ENCODE results near the gene BMI1.

BMI1 gene

DNA sequence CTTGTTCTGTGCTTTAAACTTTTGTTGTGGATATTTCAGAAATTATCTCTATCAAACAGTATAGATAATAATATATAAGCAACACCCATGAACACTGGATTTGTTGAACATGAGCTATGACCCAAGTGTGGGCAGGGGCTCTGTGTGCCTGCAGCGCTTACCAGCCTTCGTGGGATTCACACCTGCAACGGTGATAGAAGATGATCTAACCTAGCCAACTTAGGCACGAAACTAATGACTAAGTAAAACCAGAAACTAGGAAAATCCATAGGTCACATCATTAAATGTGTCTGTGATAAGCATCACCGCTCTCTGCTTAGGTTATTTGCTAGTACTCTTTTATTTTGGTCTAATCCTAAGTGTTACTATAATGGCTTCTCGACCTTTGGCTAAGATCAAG, 42.4 kb downstream of the BMI1 start:
- TF ChIP-seq POLR2A (IDR thresholded peaks at IDR 0.05; ENCODE audit: low read depth, low read length) (no peak), POLR2AphosphoS5 (IDR thresholded peaks at IDR 0.05; ENCODE audit: low read depth, low read length) (no peak), TAF1 (IDR thresholded peaks at IDR 0.05; ENCODE audit: borderline replicate concordance, low read depth, low read length) (no peak)
- no peak for FAIRE-seq
- DNase-seq (ENCODE audit: insufficient read length), result no peak

DNA sequence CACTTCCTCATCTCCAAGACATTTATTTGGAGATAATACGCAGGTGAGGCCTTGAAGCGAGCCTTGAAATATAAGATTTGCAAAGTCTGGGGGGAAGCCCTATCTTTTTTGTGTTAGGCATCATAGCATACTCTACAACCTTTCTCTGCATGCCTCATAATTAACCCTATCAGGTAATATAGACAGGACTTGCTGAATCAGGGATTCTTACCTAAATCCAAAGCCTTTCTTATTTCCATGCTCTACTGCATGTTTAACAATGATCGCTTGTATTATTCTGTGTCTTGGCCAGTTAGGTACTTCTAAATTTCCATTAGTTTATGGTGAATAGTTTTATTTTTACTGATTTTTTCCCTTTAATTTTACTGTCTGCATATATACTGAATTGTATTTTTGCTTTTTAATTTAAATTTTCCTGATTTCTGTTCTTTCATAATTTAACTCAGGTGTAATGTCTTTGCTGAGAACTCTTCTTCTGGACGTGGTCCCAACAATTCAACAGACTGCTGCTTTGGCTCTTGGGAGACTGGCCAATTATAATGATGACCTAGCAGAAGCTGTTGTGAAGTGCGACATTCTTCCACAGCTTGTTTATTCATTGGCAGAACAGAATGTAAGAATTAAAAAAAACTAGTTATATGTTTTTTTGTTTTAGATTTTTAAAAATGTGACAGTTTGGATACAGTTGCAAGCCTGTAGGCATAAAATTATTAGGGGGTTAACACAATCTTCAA, 43.7 kb downstream of the BMI1 start:
- FAIRE-seq, result no peak

GRCh38 chr10:22365233-22365632, 44.3 kb downstream of the BMI1 start:
- FAIRE-seq (no peak), DNase-seq (ENCODE audit: insufficient read length) (no peak)
- no peak for TF ChIP-seq TAF1 (IDR thresholded peaks at IDR 0.05; ENCODE audit: borderline replicate concordance, low read depth, low read length)
- no peak for TF ChIP-seq POLR2AphosphoS5 (IDR thresholded peaks at IDR 0.05; ENCODE audit: low read depth, low read length)
- TF ChIP-seq POLR2A (IDR thresholded peaks at IDR 0.05; ENCODE audit: low read depth, low read length), result no peak

More for the DNA sequence above, 43.7 kb downstream of the BMI1 start:
- DNase-seq (ENCODE audit: insufficient read length), result no peak
- no peak for TF ChIP-seq TAF1 (IDR thresholded peaks at IDR 0.05; ENCODE audit: borderline replicate concordance, low read depth, low read length)
- no peak for TF ChIP-seq POLR2AphosphoS5 (IDR thresholded peaks at IDR 0.05; ENCODE audit: low read depth, low read length)
- no peak for TF ChIP-seq POLR2A (IDR thresholded peaks at IDR 0.05; ENCODE audit: low read depth, low read length)

DNA sequence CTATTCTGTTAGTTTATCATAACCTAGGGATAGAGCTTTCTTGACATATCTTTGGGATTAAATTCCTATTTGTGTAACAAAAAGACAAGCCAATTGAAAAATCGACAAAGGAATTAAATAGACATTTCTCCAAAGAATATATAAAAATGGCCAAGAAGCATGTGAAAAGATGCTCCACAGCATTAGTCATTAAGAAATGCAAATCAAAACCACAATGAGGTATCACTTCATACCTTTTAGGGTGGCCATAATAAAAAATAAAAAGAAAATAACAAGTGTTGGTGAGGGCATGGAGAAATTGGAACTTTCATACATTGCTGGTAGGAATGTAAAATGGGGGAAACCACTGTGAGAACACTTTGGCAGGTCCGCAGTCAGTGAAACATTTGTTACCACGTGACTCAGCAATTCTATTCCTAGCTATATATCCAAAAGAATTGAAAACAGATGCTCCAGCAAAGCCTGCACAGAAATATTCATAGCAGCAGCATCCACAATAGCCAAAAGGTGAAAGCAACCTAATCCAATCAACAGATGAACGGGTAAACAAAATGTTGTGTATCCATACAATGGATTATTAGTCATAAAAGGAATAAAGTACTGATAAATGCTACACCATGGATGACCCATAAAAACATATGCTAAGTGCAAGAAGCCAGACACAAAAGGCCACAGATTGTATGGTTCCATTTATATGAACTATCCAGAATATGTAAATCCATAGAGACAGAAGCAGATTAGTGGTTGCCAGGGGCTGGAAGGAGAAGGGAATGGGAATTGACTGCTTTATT, 44.9 kb downstream of the BMI1 start:
- TF ChIP-seq TAF1 (IDR thresholded peaks at IDR 0.05; ENCODE audit: borderline replicate concordance, low read depth, low read length), result no peak
- no peak for TF ChIP-seq POLR2A (IDR thresholded peaks at IDR 0.05; ENCODE audit: low read depth, low read length)
- TF ChIP-seq POLR2AphosphoS5 (IDR thresholded peaks at IDR 0.05; ENCODE audit: low read depth, low read length), result no peak
- FAIRE-seq (no peak), DNase-seq (ENCODE audit: insufficient read length) (no peak)

DNA sequence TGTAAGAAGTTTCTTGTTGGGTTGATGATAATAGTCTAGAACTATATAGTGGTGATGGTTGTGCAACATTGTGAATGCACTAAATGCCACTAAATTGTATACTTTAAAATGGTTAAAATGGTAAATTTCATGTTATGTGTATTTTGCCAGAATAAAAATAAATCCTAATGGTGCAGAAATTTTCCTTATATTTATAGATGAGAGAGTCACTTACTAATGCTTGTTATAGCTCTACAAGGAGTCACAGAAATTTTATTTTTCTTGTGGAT, 45.5 kb downstream of the BMI1 start:
- FAIRE-seq, result no peak
- TF ChIP-seq POLR2A (IDR thresholded peaks at IDR 0.05; ENCODE audit: low read depth, low read length) (no peak), POLR2AphosphoS5 (IDR thresholded peaks at IDR 0.05; ENCODE audit: low read depth, low read length) (no peak), TAF1 (IDR thresholded peaks at IDR 0.05; ENCODE audit: borderline replicate concordance, low read depth, low read length) (no peak)
- no peak for DNase-seq (ENCODE audit: insufficient read length)

DNA sequence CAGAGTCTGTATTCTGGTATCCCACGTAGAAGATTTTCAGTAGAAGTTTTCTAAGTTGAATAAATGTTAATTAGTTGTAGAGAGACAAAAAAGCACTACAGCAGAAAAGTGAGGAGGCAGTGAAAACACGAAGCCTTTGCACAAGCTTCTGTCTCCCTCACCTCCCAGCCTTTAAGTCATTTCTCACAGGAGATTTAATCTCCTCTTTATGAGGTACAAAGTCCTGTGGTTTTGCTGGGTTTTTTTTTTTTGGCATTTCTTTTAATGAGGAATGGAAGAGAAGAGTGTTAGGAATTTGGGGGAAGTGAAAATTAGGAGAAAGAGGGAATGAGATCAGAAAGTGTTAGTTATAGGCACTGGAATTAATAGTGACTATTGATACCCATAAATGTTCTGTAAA, 45.9 kb downstream of the BMI1 start:
- DNase-seq (ENCODE audit: insufficient read length), result no peak
- no peak for FAIRE-seq
- TF ChIP-seq POLR2AphosphoS5 (IDR thresholded peaks at IDR 0.05; ENCODE audit: low read depth, low read length), result no peak
- TF ChIP-seq TAF1 (IDR thresholded peaks at IDR 0.05; ENCODE audit: borderline replicate concordance, low read depth, low read length), result no peak
- TF ChIP-seq POLR2A (IDR thresholded peaks at IDR 0.05; ENCODE audit: low read depth, low read length), result no peak

DNA sequence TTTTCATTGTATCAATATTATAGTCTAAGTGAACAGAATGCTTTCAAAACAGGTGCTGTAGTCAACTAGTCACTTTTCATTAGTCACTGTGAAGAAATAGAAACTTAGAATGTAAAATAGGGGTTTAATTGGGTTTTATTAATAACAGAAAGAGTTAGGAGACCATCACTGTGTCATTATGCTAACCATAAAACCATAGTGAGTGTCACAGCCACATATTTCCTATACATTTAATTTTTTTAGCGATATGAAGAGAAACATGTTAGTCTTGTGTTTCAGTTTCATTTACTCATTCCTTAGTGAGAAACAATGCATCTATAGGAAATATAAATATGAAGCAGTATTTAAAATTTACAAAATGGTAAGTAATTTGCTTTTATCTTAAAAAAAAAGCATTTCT, 46.6 kb downstream of the BMI1 start:
- FAIRE-seq (no peak), DNase-seq (ENCODE audit: insufficient read length) (no peak)
- TF ChIP-seq TAF1 (IDR thresholded peaks at IDR 0.05; ENCODE audit: borderline replicate concordance, low read depth, low read length), result no peak
- TF ChIP-seq POLR2AphosphoS5 (IDR thresholded peaks at IDR 0.05; ENCODE audit: low read depth, low read length), result no peak
- no peak for TF ChIP-seq POLR2A (IDR thresholded peaks at IDR 0.05; ENCODE audit: low read depth, low read length)

DNA sequence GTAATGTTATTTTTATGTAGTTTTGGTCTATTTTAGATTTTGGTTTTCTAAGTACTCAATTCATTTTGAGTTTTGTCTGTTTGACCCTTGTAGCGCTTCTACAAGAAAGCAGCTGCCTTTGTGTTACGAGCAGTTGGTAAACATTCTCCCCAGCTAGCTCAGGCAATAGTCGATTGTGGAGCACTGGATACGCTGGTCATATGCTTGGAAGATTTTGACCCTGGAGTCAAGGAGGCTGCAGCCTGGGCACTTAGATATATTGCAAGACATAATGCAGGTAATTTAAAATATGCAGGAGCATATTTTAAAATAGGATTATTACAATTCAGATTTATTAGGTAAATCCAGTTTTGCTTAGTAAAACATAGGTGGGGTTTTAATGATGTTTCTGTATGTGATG, 47.5 kb downstream of the BMI1 start:
- no peak for DNase-seq (ENCODE audit: insufficient read length)
- TF ChIP-seq POLR2AphosphoS5 (IDR thresholded peaks at IDR 0.05; ENCODE audit: low read depth, low read length) (no peak), TAF1 (IDR thresholded peaks at IDR 0.05; ENCODE audit: borderline replicate concordance, low read depth, low read length) (no peak), POLR2A (IDR thresholded peaks at IDR 0.05; ENCODE audit: low read depth, low read length) (no peak)
- no peak for FAIRE-seq

GRCh38 chr10:22368981-22369380, 48.1 kb downstream of the BMI1 start:
- FAIRE-seq (no peak), DNase-seq (ENCODE audit: insufficient read length) (no peak)
- TF ChIP-seq POLR2AphosphoS5 (IDR thresholded peaks at IDR 0.05; ENCODE audit: low read depth, low read length) (no peak), POLR2A (IDR thresholded peaks at IDR 0.05; ENCODE audit: low read depth, low read length) (no peak), TAF1 (IDR thresholded peaks at IDR 0.05; ENCODE audit: borderline replicate concordance, low read depth, low read length) (no peak)

DNA sequence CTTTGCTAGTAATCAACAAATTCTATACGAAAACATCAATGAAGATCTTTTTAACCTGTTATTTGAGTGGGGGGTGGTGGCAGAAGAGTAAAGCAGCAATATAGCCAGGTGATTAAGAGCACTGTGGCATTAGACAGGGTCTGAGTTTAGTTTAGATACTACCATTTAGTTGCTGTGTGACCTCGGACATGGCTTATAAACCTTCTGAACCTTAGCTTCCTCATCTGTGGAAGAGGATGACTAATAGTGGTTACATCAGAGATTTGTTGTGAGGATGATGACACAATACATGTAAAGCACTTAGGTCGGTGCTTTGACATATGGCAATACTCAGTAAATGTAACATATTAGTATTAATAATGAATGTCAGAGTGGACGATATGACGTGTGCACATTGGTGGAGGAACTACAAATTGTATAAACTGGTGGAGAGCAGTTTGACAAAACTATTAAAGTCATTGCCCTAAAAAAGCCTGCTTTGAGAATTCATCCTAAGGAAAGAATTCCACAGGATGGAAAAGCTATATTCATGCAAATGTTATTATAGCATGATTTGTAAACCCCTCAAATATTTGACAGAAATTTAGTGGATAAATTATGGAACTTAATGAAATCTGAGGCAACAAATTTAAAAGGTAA, 48.7 kb downstream of the BMI1 start:
- DNase-seq (ENCODE audit: insufficient read length), result no peak
- no peak for TF ChIP-seq TAF1 (IDR thresholded peaks at IDR 0.05; ENCODE audit: borderline replicate concordance, low read depth, low read length)
- TF ChIP-seq POLR2A (IDR thresholded peaks at IDR 0.05; ENCODE audit: low read depth, low read length), result no peak
- TF ChIP-seq POLR2AphosphoS5 (IDR thresholded peaks at IDR 0.05; ENCODE audit: low read depth, low read length), result no peak
- FAIRE-seq, result peak; percentile 93

- DNase-seq (ENCODE audit: insufficient read length) (no peak), FAIRE-seq (peak; percentile 14)
- TF ChIP-seq POLR2AphosphoS5 (IDR thresholded peaks at IDR 0.05; ENCODE audit: low read depth, low read length) (no peak), POLR2A (IDR thresholded peaks at IDR 0.05; ENCODE audit: low read depth, low read length) (no peak), TAF1 (IDR thresholded peaks at IDR 0.05; ENCODE audit: borderline replicate concordance, low read depth, low read length) (no peak)
Measured at GRCh38 chr10:22370320-22370719, 49.4 kb downstream of the BMI1 start.

Measured in GM12892 (cell line).